IMR-90 (cell line): Measurements from ENCODE around the gene RCN1. TPM values are rescaled to one million over a fixed set of nuclear protein-coding genes. Genes with fewer than 3 reads are reported as not detected.

Experiments used
- ATAC-seq: fragments of 200-7000 bp; cut with Tn5 transposase; 2 replicates; pipeline ENCODE4 v1.9.1; 2020; ENCODE audit warnings: low read depth, mild to moderate bottlenecking, moderate library complexity
- BruUV-seq: library from RNA; stranded (reverse); fragments of 400-500 nt; replicated peaks from 2 replicates; lab custom pipeline; 2021; lab: Mats Ljungman, UMichigan
- CTCF ChIA-PET: fragments of 300-600 bp; formaldehyde crosslinking; extraction: SDS; loops from one replicate; lab custom pipeline; 2021; ENCODE audit warnings: antibody characterized with exemption; lab: Yijun Ruan, JAX
- POLR2A ChIA-PET: fragments of 300-600 bp; sonication (Branson Sonifier 250); formaldehyde crosslinking; loops from one replicate; lab custom pipeline; 2022; ENCODE audit warnings: antibody characterized with exemption; ENCODE audit not compliant: unreplicated experiment; lab: Charles Lee
- DNase-seq: peaks from one replicate; pipeline ENCODE4 v3.0.0; 2013
- H2AFZ ChIP-seq: replicated peaks from 2 replicates; pipeline ENCODE3; 2013; ENCODE audit warnings: low read length, mild to moderate bottlenecking; ENCODE audit not compliant: poor library complexity
- H2AK5ac ChIP-seq: 2 replicates; pipeline ENCODE4 v1.6.1; 2013; ENCODE audit warnings: low read depth, low read length, inconsistent platforms
- H2AK9ac ChIP-seq: replicated peaks from 2 replicates; pipeline ENCODE3; 2013; ENCODE audit warnings: mild to moderate bottlenecking, low read depth, low read length, moderate library complexity; ENCODE audit not compliant: poor library complexity
- H2BK120ac ChIP-seq: 2 replicates; pipeline ENCODE4 v1.6.1; 2013; ENCODE audit warnings: low read depth, low read length, inconsistent platforms
- H2BK15ac ChIP-seq: 3 replicates; pipeline ENCODE4 v1.6.1; 2013; ENCODE audit warnings: low read depth, low read length, inconsistent platforms
- H2BK20ac ChIP-seq: 2 replicates; pipeline ENCODE4 v1.6.1; 2013; ENCODE audit warnings: low read depth, mild to moderate bottlenecking, inconsistent platforms, low read length, moderate library complexity
- H2BK5ac ChIP-seq: 2 replicates; pipeline ENCODE4 v1.6.1; 2013; ENCODE audit warnings: mild to moderate bottlenecking, low read depth, low read length, inconsistent platforms; ENCODE audit not compliant: poor library complexity, severe bottlenecking
- H3K14ac ChIP-seq: replicated peaks from 2 replicates; pipeline ENCODE4 v1.6.1; 2013; ENCODE audit warnings: low read depth, low read length, inconsistent platforms
- H3K18ac ChIP-seq: 2 replicates; pipeline ENCODE4 v1.6.1; 2013; ENCODE audit warnings: low read depth, low read length, control low read depth
- H3K23ac ChIP-seq: 2 replicates; pipeline ENCODE4 v1.6.1; 2013; ENCODE audit warnings: low read depth, low read length, inconsistent platforms
- H3K27ac ChIP-seq: 2 replicates; pipeline ENCODE4 v1.5.1; 2013; ENCODE audit warnings: mild to moderate bottlenecking, control low read depth, low read length; ENCODE audit not compliant: insufficient read depth
- H3K27me3 ChIP-seq: 2 replicates; pipeline ENCODE4 v1.6.1; 2013; ENCODE audit warnings: low read length; ENCODE audit not compliant: control insufficient read depth, insufficient read depth
- H3K36me3 ChIP-seq: 2 replicates; pipeline ENCODE4 v1.6.1; 2013; ENCODE audit warnings: low read length, mixed read lengths; ENCODE audit not compliant: control insufficient read depth, insufficient read depth
- H3K4ac ChIP-seq: 2 replicates; pipeline ENCODE4 v1.6.1; 2013; ENCODE audit warnings: low read depth, low read length, inconsistent platforms
- H3K4me1 ChIP-seq: 2 replicates; pipeline ENCODE4 v1.6.1; 2013; ENCODE audit warnings: low read length, mixed read lengths; ENCODE audit not compliant: control insufficient read depth, insufficient read depth
- H3K4me2 ChIP-seq: 2 replicates; pipeline ENCODE4 v1.6.1; 2013; ENCODE audit warnings: low read depth, mild to moderate bottlenecking, control low read depth, low read length, moderate library complexity
- H3K4me3 ChIP-seq: 2 replicates; pipeline ENCODE4 v1.5.1; 2013; ENCODE audit warnings: low read depth, mild to moderate bottlenecking, control low read depth, low read length, moderate library complexity; ENCODE audit not compliant: insufficient read depth
- H3K56ac ChIP-seq: 2 replicates; pipeline ENCODE4 v1.6.1; 2013; ENCODE audit warnings: low read length, inconsistent platforms; ENCODE audit not compliant: insufficient read depth; ENCODE audit errors: extremely low read depth
- H3K79me1 ChIP-seq, 2 experiments: 2 replicates each; pipeline ENCODE4 v1.6.1; 2013; ENCODE audit warnings: low read length in 2 of 2, inconsistent platforms in 1 of 2, low read depth in 1 of 2
- H3K9ac ChIP-seq: 2 replicates; pipeline ENCODE4 v1.6.1; 2013; ENCODE audit warnings: low read depth, low read length, control low read depth
- H3K9me1 ChIP-seq: 2 replicates; pipeline ENCODE4 v1.6.1; 2013; ENCODE audit warnings: low read length, inconsistent platforms; ENCODE audit not compliant: insufficient read depth
- H3K9me3 ChIP-seq: 2 replicates; pipeline ENCODE4 v1.6.1; 2013; ENCODE audit warnings: low read length; ENCODE audit not compliant: control insufficient read depth, insufficient read depth
- H4K20me1 ChIP-seq: 2 replicates; pipeline ENCODE4 v1.6.1; 2013; ENCODE audit warnings: low read length, inconsistent platforms; ENCODE audit not compliant: insufficient read depth
- H4K5ac ChIP-seq: 2 replicates; pipeline ENCODE4 v1.6.1; 2013; ENCODE audit warnings: mild to moderate bottlenecking, low read depth, low read length, control low read depth
- H4K8ac ChIP-seq, 2 experiments: 2 replicates each; pipeline ENCODE4 v1.6.1; 2013; ENCODE audit warnings: low read depth in 2 of 2, low read length in 2 of 2, control low read depth in 1 of 2, inconsistent platforms in 1 of 2
- H4K91ac ChIP-seq: 2 replicates; pipeline ENCODE4 v1.6.1; 2013; ENCODE audit warnings: low read depth, low read length, inconsistent platforms; ENCODE audit not compliant: insufficient read depth
- BHLHE40 ChIP-seq: fragments of 150-350 bp; IDR thresholded peaks from 2 replicates; pipeline ENCODE4 v1.6.1; 2016; ENCODE audit warnings: mild to moderate bottlenecking, low read depth, low read length
- MAFK ChIP-seq: IDR thresholded peaks from 2 replicates; pipeline ENCODE4 v1.6.1; 2012; ENCODE audit warnings: low read depth, low read length, improper control_type of control experiment
- SMC3 ChIP-seq: fragments of 150-350 bp; IDR thresholded peaks from 2 replicates; pipeline ENCODE4 v1.6.1; 2016; ENCODE audit warnings: low read depth, mild to moderate bottlenecking, antibody characterized with exemption, low read length, moderate library complexity
- WGBS, 2 experiments: methylation state at CpG; one replicate each; pipeline versions ENCODE4 v1.1.5 to v1.1.7; 2013; ENCODE audit warnings: missing lambda C conversion rate in 2 of 2; ENCODE audit not compliant: insufficient read length in 1 of 2; ENCODE audit errors: extremely low coverage in 2 of 2; 5-methylcytosine and 5-hydroxymethylcytosine counted together
- dilution Hi-C: fragments of 300-500 bp; cut with HindIII; formaldehyde crosslinking; loops from one replicate; pipeline ENCODE4 v1.14.3; 2018; ENCODE audit warnings: low sequenced_read_pairs; ENCODE audit not compliant: unreplicated experiment
- in situ Hi-C: fragments of 300-500 bp; cut with MboI; formaldehyde crosslinking; loops from 3 replicates; pipeline ENCODE4 v1.14.3; 2019; ENCODE audit warnings: low sequenced_read_pairs, inconsistent platforms, mixed read lengths
- intact Hi-C: fragments of 100-400 bp; cut with micrococcal nuclease; formaldehyde crosslinking; loops from 2 replicates; pipeline ENCODE4 v1.10.0; 2022
- polyA plus RNA-seq, 3 experiments: library from polyadenylated mRNA; depleted of rRNA; stranded (reverse); fragments of >200 nt; gene quantifications; 2 replicates each; pipeline ENCODE4 v1.2.3, GENCODE V29; 2012; ENCODE audit warnings: low replicate concordance in 1 of 3
- total RNA-seq: library from RNA; depleted of rRNA; stranded (reverse); fragments of >200 nt; gene quantifications from 2 replicates; pipeline ENCODE4 v1.2.3, GENCODE V29; 2012

Gene RCN1
- total and polyA plus RNA-seq, 2 of the 4 experiments (the other 2 are of a cell fraction) = 129 to 193 TPM

DNA sequence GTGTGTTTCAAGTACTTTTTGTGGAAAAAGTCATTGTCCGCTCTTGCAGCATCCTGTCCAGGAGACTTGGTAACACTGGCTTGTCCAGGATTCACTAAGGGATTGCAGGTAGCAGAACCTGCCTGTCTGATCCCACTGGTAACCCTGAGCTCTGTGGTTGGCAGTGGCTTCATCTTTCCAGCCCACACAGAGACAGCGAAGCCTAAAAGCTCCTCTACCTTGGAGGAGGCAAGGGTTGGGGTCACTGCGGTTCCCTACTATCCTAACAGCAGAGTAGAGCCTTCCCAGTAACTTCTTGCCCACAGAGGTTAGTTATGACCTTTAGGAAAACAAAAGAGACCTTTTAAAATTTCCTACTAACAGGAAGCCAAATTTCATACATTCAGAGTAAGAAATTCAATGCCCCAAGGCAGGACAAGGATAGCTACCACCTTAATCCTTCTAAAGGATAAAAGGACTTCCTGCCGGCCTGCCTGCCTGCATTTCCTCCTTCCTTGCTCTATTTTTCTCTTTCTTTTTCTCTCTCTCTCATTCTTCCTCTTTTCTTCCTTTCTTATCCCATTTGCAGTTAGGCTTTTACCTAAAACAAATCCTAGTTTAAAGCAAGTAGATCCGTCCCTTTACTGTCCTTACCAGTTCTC lies 8.4 kb upstream of the RCN1 start:
- no peaks in the 10 kb centered on the region for H3K79me1 ChIP-seq
- no peak overlapping the region for H2AK9ac ChIP-seq
- H3K4me1 ChIP-seq = peaks cover 5% of the 10 kb centered on the region
- H4K5ac ChIP-seq = no peak overlapping the region
- H4K91ac ChIP-seq = no peak overlapping the region
- WGBS, 2 experiments = 100% methylated on average over 1 of the region's 5 CpGs; no CpG with 5 or more reads in 1 of the 2 experiments
- POLR2A ChIA-PET = no interaction called here
- H4K8ac ChIP-seq = no peak overlapping the region
- no peak overlapping the region for H2BK20ac ChIP-seq
- H4K20me1 ChIP-seq = no peaks in the 10 kb centered on the region
- 0 out of 2 replicates have a peak overlapping the region, but pooled peaks have one; percentile 8 for H3K23ac ChIP-seq
- H3K9me3 ChIP-seq = no peaks in the 10 kb centered on the region
- in situ Hi-C loops = loop anchor here (25.0 kb wide), 1 partner anchor 505 kb away; the partner anchor contains the start of gene EIF3M
- no peak overlapping the region for H3K4me3 ChIP-seq
- CTCF ChIA-PET = interaction anchor here (1.8 kb wide), 1 partner anchor 11 kb away, joined by 8 read pairs; no protein-coding TSS in a partner anchor
- ATAC-seq (no peak), DNase-seq (no peak)
- TF ChIP-seq SMC3 (no peak), BHLHE40 (no peak), MAFK (no peak)
- H2AK5ac ChIP-seq = no peak overlapping the region; the same call in 1 of the 2 replicates
- H3K56ac ChIP-seq = no peak overlapping the region
- no peak overlapping the region for H3K9ac ChIP-seq
- no peak overlapping the region for H2BK120ac ChIP-seq
- no peak overlapping the region for H2BK5ac ChIP-seq
- no peaks in the 10 kb centered on the region for H3K27me3 ChIP-seq
- no peak overlapping the region for H3K4ac ChIP-seq
- H3K18ac ChIP-seq = peak overlapping the region; percentile 29; the same call in 1 of the 2 replicates
- dilution Hi-C loops = no loop called here
- peaks cover 8% of the 10 kb centered on the region for H3K9me1 ChIP-seq
- no peak overlapping the region for H2BK15ac ChIP-seq
- no peak overlapping the region for H3K4me2 ChIP-seq
- no peak overlapping the region for H3K27ac ChIP-seq
- no TSS peak for BruUV-seq
- intact Hi-C loops = no loop called here
- no peak overlapping the region; the same call in 1 of the 2 replicates for H3K14ac ChIP-seq
- H2AFZ ChIP-seq = no peak overlapping the region
- H3K36me3 ChIP-seq = no peaks in the 10 kb centered on the region
